MM.1S (cell line): ENCODE data around the gene SRPK3.

Experiments
- DNase-seq: peaks from one replicate; pipeline ENCODE4 v3.0.0-alpha.2; 2015
- H2AFZ ChIP-seq: fragments of 300-600 bp; sonication (generic); 2 replicates; pipeline ENCODE4 v1.6.0; 2016; ENCODE audit warnings: antibody characterized with exemption, low read length
- H3F3A ChIP-seq: fragments of 300-600 bp; sonication (generic); 2 replicates; pipeline ENCODE4 v1.6.1; 2016; ENCODE audit warnings: mild to moderate bottlenecking, antibody characterized with exemption, low read length, moderate library complexity, mixed read lengths; ENCODE audit not compliant: insufficient read depth
- H3K27ac ChIP-seq: fragments of 300-600 bp; sonication (generic); 2 replicates; pipeline ENCODE4 v1.5.1; 2016; ENCODE audit warnings: mild to moderate bottlenecking, low read length
- H3K27me3 ChIP-seq: fragments of 300-600 bp; sonication (generic); replicated peaks from 2 replicates; pipeline ENCODE4 v1.6.0; 2016; ENCODE audit warnings: low read length; ENCODE audit not compliant: insufficient read depth
- H3K36me3 ChIP-seq: fragments of 300-600 bp; sonication (generic); replicated peaks from 2 replicates; pipeline ENCODE4 v1.6.1; 2016; ENCODE audit warnings: mild to moderate bottlenecking, low read length, mixed read lengths; ENCODE audit not compliant: insufficient read depth
- H3K4me1 ChIP-seq: fragments of 300-600 bp; sonication (generic); 2 replicates; pipeline ENCODE4 v1.6.1; 2016; ENCODE audit warnings: low read length, mixed read lengths
- H3K4me2 ChIP-seq: fragments of 300-600 bp; sonication (generic); 2 replicates; pipeline ENCODE4 v1.6.0; 2016; ENCODE audit warnings: low read depth, low read length
- H3K4me3 ChIP-seq: fragments of 300-600 bp; sonication (generic); 2 replicates; pipeline ENCODE4 v1.5.1; 2016; ENCODE audit warnings: low read length, mixed read lengths
- H3K79me2 ChIP-seq: fragments of 300-600 bp; sonication (generic); 2 replicates; pipeline ENCODE4 v1.6.1; 2016; ENCODE audit warnings: mixed run types, low read length, mixed read lengths
- H3K9ac ChIP-seq: fragments of 300-600 bp; sonication (generic); 2 replicates; pipeline ENCODE4 v1.6.1; 2016; ENCODE audit warnings: low read length, mixed read lengths
- H3K9me2 ChIP-seq: fragments of 300-600 bp; sonication (generic); replicated peaks from 2 replicates; pipeline ENCODE4 v1.6.1; 2016; ENCODE audit warnings: mild to moderate bottlenecking, low read length, mixed read lengths; ENCODE audit not compliant: insufficient read depth
- H3K9me3 ChIP-seq: fragments of 300-600 bp; sonication (generic); replicated peaks from 2 replicates; pipeline ENCODE4 v1.6.1; 2016; ENCODE audit warnings: mild to moderate bottlenecking, low read length, mixed read lengths; ENCODE audit not compliant: insufficient read depth
- H4K20me1 ChIP-seq: fragments of 300-600 bp; sonication (generic); 2 replicates; pipeline ENCODE4 v1.6.1; 2016; ENCODE audit warnings: mild to moderate bottlenecking, low read length, moderate library complexity, mixed read lengths; ENCODE audit not compliant: insufficient read depth
- EZH2 ChIP-seq: fragments of 300-600 bp; sonication (generic); optimal IDR thresholded peaks from 2 replicates; pipeline ENCODE3; 2017; ENCODE audit warnings: low read depth, mild to moderate bottlenecking, antibody characterized with exemption, low read length, mixed read lengths
- EZH2phosphoT487 ChIP-seq: fragments of 300-600 bp; sonication (generic); IDR thresholded peaks from 2 replicates; pipeline ENCODE4 v1.6.1; 2018; ENCODE audit warnings: antibody characterized with exemption, low read length
- TF ChIP-seq, protein P1 (sequence below): fragments of 300-600 bp; sonication (generic); IDR thresholded peaks from 2 replicates; pipeline ENCODE4 v1.5.1; 2016; ENCODE audit warnings: antibody characterized with exemption, low read length, mixed read lengths

Gene SRPK3

DNA sequence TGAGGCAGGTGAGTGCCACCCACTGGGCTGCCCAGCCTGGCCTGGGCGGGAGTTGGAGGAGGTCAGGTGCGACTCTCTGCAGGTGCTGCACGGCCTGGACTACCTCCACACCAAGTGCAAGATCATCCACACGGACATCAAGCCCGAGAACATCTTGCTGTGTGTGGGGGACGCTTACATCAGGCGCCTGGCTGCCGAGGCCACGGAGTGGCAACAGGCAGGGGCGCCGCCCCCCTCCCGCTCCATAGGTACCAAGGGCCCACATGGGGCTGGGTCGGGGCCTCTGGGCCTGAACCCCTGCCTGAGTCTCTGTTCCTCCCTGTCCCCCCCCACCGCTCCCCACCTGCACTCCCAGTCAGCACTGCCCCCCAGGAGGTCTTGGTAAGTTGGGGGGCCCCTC is 2.0 kb downstream of the SRPK3 start:
- Histone ChIP-seq H4K20me1 (no peaks in the 10 kb centered on the region), H3K9ac (no peak overlapping the region), H2AFZ (no peak overlapping the region), H3K4me1 (no peaks in the 10 kb centered on the region), H3K9me3 (no peaks in the 10 kb centered on the region), H3K79me2 (no peaks in the 10 kb centered on the region), H3K36me3 (no peaks in the 10 kb centered on the region), H3K4me3 (no peak overlapping the region), H3K27ac (no peak overlapping the region), H3K9me2 (no peaks in the 10 kb centered on the region), H3K27me3 (0 out of 2 replicates have a peak, but pooled peaks cover 3% of the 10 kb centered on the region), H3F3A (no peaks in the 10 kb centered on the region), H3K4me2 (no peak overlapping the region)
- TF ChIP-seq, protein P1, sequence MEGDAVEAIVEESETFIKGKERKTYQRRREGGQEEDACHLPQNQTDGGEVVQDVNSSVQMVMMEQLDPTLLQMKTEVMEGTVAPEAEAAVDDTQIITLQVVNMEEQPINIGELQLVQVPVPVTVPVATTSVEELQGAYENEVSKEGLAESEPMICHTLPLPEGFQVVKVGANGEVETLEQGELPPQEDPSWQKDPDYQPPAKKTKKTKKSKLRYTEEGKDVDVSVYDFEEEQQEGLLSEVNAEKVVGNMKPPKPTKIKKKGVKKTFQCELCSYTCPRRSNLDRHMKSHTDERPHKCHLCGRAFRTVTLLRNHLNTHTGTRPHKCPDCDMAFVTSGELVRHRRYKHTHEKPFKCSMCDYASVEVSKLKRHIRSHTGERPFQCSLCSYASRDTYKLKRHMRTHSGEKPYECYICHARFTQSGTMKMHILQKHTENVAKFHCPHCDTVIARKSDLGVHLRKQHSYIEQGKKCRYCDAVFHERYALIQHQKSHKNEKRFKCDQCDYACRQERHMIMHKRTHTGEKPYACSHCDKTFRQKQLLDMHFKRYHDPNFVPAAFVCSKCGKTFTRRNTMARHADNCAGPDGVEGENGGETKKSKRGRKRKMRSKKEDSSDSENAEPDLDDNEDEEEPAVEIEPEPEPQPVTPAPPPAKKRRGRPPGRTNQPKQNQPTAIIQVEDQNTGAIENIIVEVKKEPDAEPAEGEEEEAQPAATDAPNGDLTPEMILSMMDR = no peak
- TF ChIP-seq EZH2 (no peak), EZH2phosphoT487 (no peak)
- no peak for DNase-seq

DNA sequence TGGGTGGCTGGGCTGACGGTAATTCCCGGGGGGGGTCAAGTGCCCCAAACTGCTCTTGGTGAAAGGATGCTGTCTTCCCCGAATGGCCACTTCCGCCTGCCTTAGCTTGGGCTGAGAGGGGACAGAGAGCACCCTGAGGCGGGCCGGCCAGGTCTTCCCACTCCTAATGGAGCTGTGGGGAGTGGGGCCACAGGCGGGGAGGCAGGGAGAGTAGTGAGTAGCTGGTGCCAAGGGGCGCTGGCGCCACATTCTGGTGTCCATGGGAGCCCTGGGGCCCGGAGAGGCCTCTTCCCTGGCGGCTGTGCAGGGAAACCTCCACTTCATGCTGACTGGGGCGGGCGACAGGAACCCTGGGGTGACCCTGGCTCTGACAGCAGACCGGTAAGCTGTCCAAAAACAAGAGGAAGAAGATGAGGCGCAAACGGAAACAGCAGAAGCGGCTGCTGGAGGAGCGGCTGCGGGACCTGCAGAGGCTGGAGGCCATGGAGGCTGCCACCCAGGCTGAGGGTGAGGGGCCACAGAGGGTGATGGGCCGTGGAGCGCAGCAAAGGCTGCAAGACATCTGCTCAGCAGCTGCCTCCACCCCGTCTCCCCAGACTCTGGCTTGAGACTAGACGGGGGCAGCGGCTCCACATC is 2.7 kb downstream of the SRPK3 start:
- Histone ChIP-seq H3K9ac (no peak overlapping the region), H3K9me3 (no peaks in the 10 kb centered on the region), H3F3A (no peaks in the 10 kb centered on the region), H3K9me2 (no peaks in the 10 kb centered on the region), H3K4me3 (no peak overlapping the region), H2AFZ (no peak overlapping the region), H3K4me2 (no peak overlapping the region), H3K27me3 (0 out of 2 replicates have a peak, but pooled peaks cover 3% of the 10 kb centered on the region), H3K36me3 (no peaks in the 10 kb centered on the region), H4K20me1 (no peaks in the 10 kb centered on the region), H3K79me2 (no peaks in the 10 kb centered on the region), H3K4me1 (no peaks in the 10 kb centered on the region), H3K27ac (no peak overlapping the region)
- TF ChIP-seq EZH2phosphoT487 (no peak), EZH2 (no peak)
- TF ChIP-seq, protein P1 = no peak
- no peak for DNase-seq

DNA sequence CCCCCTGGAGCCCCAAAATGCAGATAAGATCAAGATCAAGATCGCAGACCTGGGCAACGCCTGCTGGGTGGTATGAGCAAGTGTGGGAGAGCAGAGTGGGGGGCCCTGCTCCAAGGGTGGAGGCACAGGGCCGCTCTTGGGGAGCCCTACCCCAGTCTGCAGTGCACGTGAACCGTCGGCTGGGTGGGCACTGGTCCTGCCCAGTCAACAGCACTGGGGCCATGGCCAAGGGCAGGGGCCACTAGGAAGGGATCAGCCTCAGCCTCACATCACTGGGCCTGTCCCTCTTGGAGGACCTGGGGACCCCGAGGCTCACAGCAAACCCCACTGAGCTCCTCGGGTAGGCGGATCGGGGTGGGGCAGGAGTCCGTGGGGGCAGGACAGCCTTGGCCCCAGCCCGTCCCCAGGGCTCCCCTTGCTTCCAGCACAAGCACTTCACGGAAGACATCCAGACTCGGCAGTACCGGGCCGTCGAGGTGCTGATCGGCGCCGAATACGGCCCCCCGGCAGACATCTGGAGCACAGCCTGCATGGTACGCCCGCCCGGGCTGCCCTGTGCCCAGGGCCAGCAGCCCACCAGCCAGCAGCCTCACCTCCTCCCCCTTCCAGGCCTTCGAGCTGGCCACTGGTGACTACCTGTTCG is 3.6 kb downstream of the SRPK3 start:
- Histone ChIP-seq H3F3A (no peaks in the 10 kb centered on the region), H3K79me2 (no peaks in the 10 kb centered on the region), H3K27me3 (0 out of 2 replicates have a peak, but pooled peaks cover 3% of the 10 kb centered on the region), H3K27ac (no peak overlapping the region), H4K20me1 (no peaks in the 10 kb centered on the region), H2AFZ (no peak overlapping the region), H3K4me2 (no peak overlapping the region), H3K36me3 (no peaks in the 10 kb centered on the region), H3K4me1 (no peaks in the 10 kb centered on the region), H3K9ac (no peak overlapping the region), H3K4me3 (no peak overlapping the region), H3K9me2 (no peaks in the 10 kb centered on the region), H3K9me3 (no peaks in the 10 kb centered on the region)
- DNase-seq = no peak
- TF ChIP-seq EZH2 = no peak
- no peak for TF ChIP-seq EZH2phosphoT487
- TF ChIP-seq, protein P1 = no peak
